ENCODE measurements around the gene CNTNAP2. TPM values are rescaled to one million over a fixed set of nuclear protein-coding genes. Genes with fewer than 3 reads are reported as not detected.

CNTNAP2 gene
- total RNA-seq, 1 experiment from 2014 or later, result 42.5 TPM

GRCh38 chr7:147803151-147803550 is 1686.5 kb downstream of the CNTNAP2 start:
- Histone ChIP-seq H3K27me3 (replicated peaks; ENCODE audit: control insufficient read depth, insufficient read depth, low read length) (no peaks in the 10 kb centered on the region), H3K4me3 (ENCODE audit: low read depth, low read length) (no peak overlapping the region), H3K4me1 (no peaks in the 10 kb centered on the region), H3K9me3 (no peaks in the 10 kb centered on the region), H3K36me3 (ENCODE audit: control insufficient read depth, insufficient read depth, low read length) (no peaks in the 10 kb centered on the region)
- ChIA-PET CTCF (no interaction called here), POLR2A (no interaction called here)
- H3K4me3 Mint-ChIP-seq (ENCODE audit: unreplicated experiment), result no peak overlapping the region
- BruUV-seq (replicated peaks), result no TSS peak
- H3K9me3 Mint-ChIP-seq (ENCODE audit: unreplicated experiment), result no peaks in the 10 kb centered on the region
- H3K27me3 Mint-ChIP-seq (ENCODE audit: insufficient read depth, unreplicated experiment), result no peaks in the 10 kb centered on the region
- no peaks in the 10 kb centered on the region for H3K4me1 Mint-ChIP-seq (ENCODE audit: low read depth, unreplicated experiment)
- TF ChIP-seq CTCF (IDR thresholded peaks at IDR 0.05; ENCODE audit: insufficient read depth in 1 of 2, low read depth in 1 of 2, low read length in 1 of 2, severe bottlenecking in 1 of 2, unreplicated experiment in 1 of 2), result no peak
- DNase-seq, result no peak
- no peak overlapping the region for H3K27ac Mint-ChIP-seq (ENCODE audit: unreplicated experiment)
- H3K36me3 Mint-ChIP-seq (ENCODE audit: insufficient read depth, unreplicated experiment), result no peaks in the 10 kb centered on the region
- intact Hi-C loops (cut with micrococcal nuclease; ENCODE audit: unreplicated experiment), result no loop called here

GRCh38 chr7:147803606-147804005 is 1687.0 kb downstream of the CNTNAP2 start:
- Mint-ChIP-seq H3K4me3 (ENCODE audit: unreplicated experiment) (no peak overlapping the region), H3K9me3 (ENCODE audit: unreplicated experiment) (no peaks in the 10 kb centered on the region), H3K27me3 (ENCODE audit: insufficient read depth, unreplicated experiment) (no peaks in the 10 kb centered on the region), H3K4me1 (ENCODE audit: low read depth, unreplicated experiment) (no peaks in the 10 kb centered on the region), H3K36me3 (ENCODE audit: insufficient read depth, unreplicated experiment) (no peaks in the 10 kb centered on the region), H3K27ac (ENCODE audit: unreplicated experiment) (no peak overlapping the region)
- DNase-seq, result no peak
- H3K9me3 ChIP-seq, result no peaks in the 10 kb centered on the region
- POLR2A ChIA-PET, result no interaction called here
- no TSS peak for BruUV-seq (replicated peaks)
- H3K4me3 ChIP-seq (ENCODE audit: low read depth, low read length), result no peak overlapping the region
- CTCF ChIA-PET, result no interaction called here
- intact Hi-C loops (cut with micrococcal nuclease; ENCODE audit: unreplicated experiment), result no loop called here
- H3K4me1 ChIP-seq, result no peaks in the 10 kb centered on the region
- no peaks in the 10 kb centered on the region for H3K36me3 ChIP-seq (ENCODE audit: control insufficient read depth, insufficient read depth, low read length)
- TF ChIP-seq CTCF (IDR thresholded peaks at IDR 0.05; ENCODE audit: insufficient read depth in 1 of 2, low read depth in 1 of 2, low read length in 1 of 2, severe bottlenecking in 1 of 2, unreplicated experiment in 1 of 2), result no peak
- no peaks in the 10 kb centered on the region for H3K27me3 ChIP-seq (replicated peaks; ENCODE audit: control insufficient read depth, insufficient read depth, low read length)

GRCh38 chr7:147804032-147804431 is 1687.4 kb downstream of the CNTNAP2 start:
- intact Hi-C loops (cut with micrococcal nuclease; ENCODE audit: unreplicated experiment), result no loop called here
- no peaks in the 10 kb centered on the region for H3K27me3 Mint-ChIP-seq (ENCODE audit: insufficient read depth, unreplicated experiment)
- no peak for TF ChIP-seq CTCF (IDR thresholded peaks at IDR 0.05; ENCODE audit: insufficient read depth in 1 of 2, low read depth in 1 of 2, low read length in 1 of 2, severe bottlenecking in 1 of 2, unreplicated experiment in 1 of 2)
- ChIA-PET CTCF (no interaction called here), POLR2A (no interaction called here)
- H3K9me3 Mint-ChIP-seq (ENCODE audit: unreplicated experiment), result no peaks in the 10 kb centered on the region
- Histone ChIP-seq H3K9me3 (no peaks in the 10 kb centered on the region), H3K36me3 (ENCODE audit: control insufficient read depth, insufficient read depth, low read length) (no peaks in the 10 kb centered on the region), H3K27me3 (replicated peaks; ENCODE audit: control insufficient read depth, insufficient read depth, low read length) (no peaks in the 10 kb centered on the region), H3K4me3 (ENCODE audit: low read depth, low read length) (no peak overlapping the region), H3K4me1 (no peaks in the 10 kb centered on the region)
- no TSS peak for BruUV-seq (replicated peaks)
- H3K4me1 Mint-ChIP-seq (ENCODE audit: low read depth, unreplicated experiment), result no peaks in the 10 kb centered on the region
- no peak overlapping the region for H3K27ac Mint-ChIP-seq (ENCODE audit: unreplicated experiment)
- H3K4me3 Mint-ChIP-seq (ENCODE audit: unreplicated experiment), result no peak overlapping the region
- DNase-seq, result no peak
- H3K36me3 Mint-ChIP-seq (ENCODE audit: insufficient read depth, unreplicated experiment), result no peaks in the 10 kb centered on the region

All from Caco-2 (cell line).